Stomach (tissue), 4 donors: ENCODE measurements around the gene EFCC1.

Experiments used
- EP300 ChIP-seq: sonication (generic); formaldehyde crosslinking; IDR thresholded peaks from one replicate; pipeline ENCODE4 v1.6.1; 2017; ENCODE audit warnings: antibody characterized with exemption
- POLR2A ChIP-seq, 4 donors: fragments of 450-650 bp; IDR thresholded peaks; one replicate each; pipeline ENCODE4 v1.6.1; 2016; ENCODE audit warnings: antibody characterized with exemption in 4 of 4, control low read depth in 2 of 4, mild to moderate bottlenecking in 1 of 4, moderate library complexity in 1 of 4
- POLR2AphosphoS5 ChIP-seq, 3 donors: sonication (generic); formaldehyde crosslinking; IDR thresholded peaks; one replicate each; pipeline ENCODE4 v1.6.1; 2016; ENCODE audit warnings: antibody characterized with exemption in 3 of 3
- TF ChIP-seq, protein P1 (sequence below), 7 experiments: fragments of 450-650 bp in 4 of 7; fragments of 200-600 bp in 3 of 7; sonication (generic) in 3 of 7; IDR thresholded peaks; one replicate each; pipeline ENCODE4 v1.5.1; 2016 to 2019; ENCODE audit warnings: antibody characterized with exemption in 7 of 7, control low read depth in 2 of 7, mild to moderate bottlenecking in 1 of 7

DNA sequence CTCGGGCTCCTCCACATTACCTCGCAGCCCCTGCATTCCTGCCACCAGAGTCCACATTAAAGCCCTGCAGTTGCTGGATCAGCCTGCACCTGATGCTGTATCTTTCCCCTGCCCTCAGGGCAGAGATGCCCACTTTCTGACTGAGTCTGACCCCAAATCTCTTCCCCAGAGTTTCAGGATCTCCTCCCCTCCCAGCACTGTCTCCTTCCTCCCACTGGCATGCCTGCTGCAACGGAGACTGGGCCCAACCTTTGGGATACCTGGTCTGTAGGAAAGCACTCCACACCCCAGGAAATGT, 38.9 kb downstream of the EFCC1 start:
- TF ChIP-seq POLR2A (IDR thresholded peaks at IDR 0.05) = no peak
- TF ChIP-seq POLR2AphosphoS5 (IDR thresholded peaks at IDR 0.05) = no peak
- TF ChIP-seq, protein P1, sequence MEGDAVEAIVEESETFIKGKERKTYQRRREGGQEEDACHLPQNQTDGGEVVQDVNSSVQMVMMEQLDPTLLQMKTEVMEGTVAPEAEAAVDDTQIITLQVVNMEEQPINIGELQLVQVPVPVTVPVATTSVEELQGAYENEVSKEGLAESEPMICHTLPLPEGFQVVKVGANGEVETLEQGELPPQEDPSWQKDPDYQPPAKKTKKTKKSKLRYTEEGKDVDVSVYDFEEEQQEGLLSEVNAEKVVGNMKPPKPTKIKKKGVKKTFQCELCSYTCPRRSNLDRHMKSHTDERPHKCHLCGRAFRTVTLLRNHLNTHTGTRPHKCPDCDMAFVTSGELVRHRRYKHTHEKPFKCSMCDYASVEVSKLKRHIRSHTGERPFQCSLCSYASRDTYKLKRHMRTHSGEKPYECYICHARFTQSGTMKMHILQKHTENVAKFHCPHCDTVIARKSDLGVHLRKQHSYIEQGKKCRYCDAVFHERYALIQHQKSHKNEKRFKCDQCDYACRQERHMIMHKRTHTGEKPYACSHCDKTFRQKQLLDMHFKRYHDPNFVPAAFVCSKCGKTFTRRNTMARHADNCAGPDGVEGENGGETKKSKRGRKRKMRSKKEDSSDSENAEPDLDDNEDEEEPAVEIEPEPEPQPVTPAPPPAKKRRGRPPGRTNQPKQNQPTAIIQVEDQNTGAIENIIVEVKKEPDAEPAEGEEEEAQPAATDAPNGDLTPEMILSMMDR (IDR thresholded peaks at IDR 0.05) = no peak
- no peak for TF ChIP-seq EP300
